Mesenchymal stem cell (in vitro differentiated cells and primary cell): Measurements from ENCODE around the gene CDC23.
A peak's percentile ranks its signal among the peaks of the same experiment; 100 is the strongest.

Experiments
- DNase-seq: peaks from one replicate; pipeline ENCODE4 v3.0.0-alpha.2; 2013
- H2AFZ ChIP-seq: one replicate; pipeline ENCODE4 v1.6.1; 2013; ENCODE audit warnings: low read depth, mild to moderate bottlenecking, control low read depth, inconsistent platforms, low read length, moderate library complexity
- H2AK5ac ChIP-seq: 2 replicates; pipeline ENCODE4 v1.6.1; 2013; ENCODE audit warnings: low read length, moderate library complexity, mild to moderate bottlenecking, inconsistent platforms; ENCODE audit not compliant: severe bottlenecking
- H2BK120ac ChIP-seq: one replicate; pipeline ENCODE4 v1.6.1; 2013; ENCODE audit warnings: low read depth, mild to moderate bottlenecking, inconsistent platforms, low read length, moderate library complexity
- H2BK12ac ChIP-seq, 2 experiments: one replicate each; pipeline ENCODE4 v1.6.1; 2013; ENCODE audit warnings: inconsistent platforms in 2 of 2, low read length in 2 of 2, mild to moderate bottlenecking in 2 of 2, moderate library complexity in 2 of 2, control low read depth in 1 of 2
- H2BK15ac ChIP-seq: one replicate; pipeline ENCODE4 v1.6.1; 2013; ENCODE audit warnings: mild to moderate bottlenecking, low read depth, inconsistent platforms; ENCODE audit not compliant: poor library complexity, severe bottlenecking
- H2BK5ac ChIP-seq: 2 replicates; pipeline ENCODE4 v1.6.1; 2013; ENCODE audit warnings: low read depth, mild to moderate bottlenecking, low read length, control low read depth, inconsistent platforms; ENCODE audit not compliant: poor library complexity, severe bottlenecking
- H3K14ac ChIP-seq, 2 experiments: one replicate each; pipeline ENCODE4 v1.6.1; 2013; ENCODE audit warnings: inconsistent platforms in 2 of 2, low read length in 2 of 2, control low read depth in 1 of 2, mild to moderate bottlenecking in 1 of 2, moderate library complexity in 1 of 2
- H3K18ac ChIP-seq, 2 experiments: one replicate each; pipeline ENCODE4 v1.6.1; 2013; ENCODE audit warnings: inconsistent platforms in 2 of 2, low read length in 2 of 2, control low read depth in 1 of 2, low read depth in 1 of 2, mild to moderate bottlenecking in 1 of 2
- H3K23ac ChIP-seq, 2 experiments: one replicate each; pipeline ENCODE4 v1.6.1; 2013; ENCODE audit warnings: inconsistent platforms in 2 of 2, low read length in 2 of 2, mild to moderate bottlenecking in 2 of 2, moderate library complexity in 2 of 2, control low read depth in 1 of 2
- H3K27ac ChIP-seq: 2 replicates; pipeline ENCODE4 v1.5.1; 2013; ENCODE audit warnings: mild to moderate bottlenecking, moderate library complexity, low read length, control low read depth, inconsistent platforms; ENCODE audit not compliant: poor library complexity, severe bottlenecking
- H3K27me3 ChIP-seq, 2 experiments: 2 replicates each; pipeline versions ENCODE4 v1.6.1 to v1.7.0; 2013; ENCODE audit warnings: low read length in 2 of 2, mild to moderate bottlenecking in 2 of 2, moderate library complexity in 2 of 2, control low read depth in 1 of 2, inconsistent platforms in 1 of 2; ENCODE audit not compliant: control insufficient read depth in 1 of 2, insufficient read depth in 1 of 2
- H3K36me3 ChIP-seq, 2 experiments: 2 replicates each; pipeline versions ENCODE4 v1.6.1 to v1.7.0; 2013; ENCODE audit warnings: low read length in 2 of 2, control low read depth in 1 of 2, inconsistent platforms in 1 of 2, low read depth in 1 of 2, mild to moderate bottlenecking in 1 of 2; ENCODE audit not compliant: insufficient read depth in 2 of 2, control insufficient read depth in 1 of 2
- H3K4ac ChIP-seq, 2 experiments: one replicate each; pipeline ENCODE4 v1.6.1; 2013; ENCODE audit warnings: inconsistent platforms in 2 of 2, low read length in 2 of 2, mild to moderate bottlenecking in 2 of 2, moderate library complexity in 2 of 2, control low read depth in 1 of 2, low read depth in 1 of 2
- H3K4me1 ChIP-seq: 2 replicates; pipeline ENCODE4 v1.6.1; 2013; ENCODE audit warnings: low read depth, low read length, control low read depth; ENCODE audit not compliant: control insufficient read depth, insufficient read depth
- H3K4me2 ChIP-seq: 2 replicates; pipeline ENCODE4 v1.6.1; 2013; ENCODE audit warnings: low read length, mild to moderate bottlenecking, inconsistent platforms; ENCODE audit not compliant: poor library complexity, severe bottlenecking
- H3K4me3 ChIP-seq, 2 experiments: 2 replicates each; pipeline versions ENCODE4 v1.5.1 to v1.7.0; 2013; ENCODE audit warnings: low read length in 2 of 2, mild to moderate bottlenecking in 2 of 2, control low read depth in 1 of 2, low read depth in 1 of 2; ENCODE audit not compliant: insufficient read depth in 1 of 2
- H3K79me1 ChIP-seq: replicated peaks from 2 replicates; pipeline ENCODE4 v1.6.1; 2013; ENCODE audit warnings: mild to moderate bottlenecking, control low read depth, low read length, inconsistent platforms; ENCODE audit not compliant: poor library complexity, severe bottlenecking
- H3K9ac ChIP-seq: 2 replicates; pipeline ENCODE4 v1.7.0; 2013; ENCODE audit warnings: mild to moderate bottlenecking, low read length, moderate library complexity
- H3K9me3 ChIP-seq: 2 replicates; pipeline ENCODE4 v1.7.0; 2013; ENCODE audit warnings: mild to moderate bottlenecking, low read length; ENCODE audit not compliant: control insufficient read depth
- H4K8ac ChIP-seq: one replicate; pipeline ENCODE4 v1.6.1; 2013; ENCODE audit warnings: inconsistent platforms, mild to moderate bottlenecking, low read length, moderate library complexity
- H4K91ac ChIP-seq: one replicate; pipeline ENCODE4 v1.6.1; 2013; ENCODE audit warnings: mild to moderate bottlenecking, low read length, inconsistent platforms
- WGBS: methylation state at CpG from one replicate; pipeline ENCODE4 v1.1.7; 2013; ENCODE audit warnings: mixed read lengths; 5-methylcytosine and 5-hydroxymethylcytosine counted together

CDC23 gene

GRCh38 chr5:138223532-138223931, 10.4 kb upstream of the CDC23 start:
- Histone ChIP-seq H3K27ac (no peak overlapping the region), H3K4me3 (no peak overlapping the region), H3K18ac (no peak overlapping the region), H3K4me2 (no peak overlapping the region), H3K4me1 (no peaks in the 10 kb centered on the region), H2AK5ac (no peak overlapping the region), H2BK5ac (no peak overlapping the region), H3K27me3 (peaks cover 0 to 19% of the 10 kb centered on the region in 2 experiments), H2AFZ (no peak overlapping the region), H3K79me1 (no peaks in the 10 kb centered on the region), H3K36me3 (no peaks in the 10 kb centered on the region), H3K4ac (no peak overlapping the region), H2BK12ac (no peak overlapping the region), H3K23ac (no peak overlapping the region), H3K9ac (no peak overlapping the region), H4K8ac (no peak overlapping the region), H4K91ac (no peak overlapping the region), H2BK120ac (no peak overlapping the region), H2BK15ac (no peak overlapping the region), H3K14ac (no peak overlapping the region), H3K9me3 (peaks cover 19% of the 10 kb centered on the region)
- WGBS, result 90% methylated on average over 1 of the region's 1 CpG
- no peak for DNase-seq

- H3K27me3 ChIP-seq, result peaks cover 0 to 7% of the 10 kb centered on the region in 2 experiments
- H3K4me1 ChIP-seq, result peaks cover 3% of the 10 kb centered on the region
These were observed 3.7 kb upstream of the CDC23 start for GRCh38 chr5:138216799-138217198.

GRCh38 chr5:138212828-138213160, 329 bp downstream of the CDC23 start:
- Histone ChIP-seq H3K27me3 (no peaks in the 10 kb centered on the region), H3K36me3 (peaks cover 9 to 12% of the 10 kb centered on the region in 2 experiments), H3K23ac (no peak overlapping the region), H3K79me1 (peaks cover 9% of the 10 kb centered on the region), H2BK12ac (no peak overlapping the region), H3K4ac (peak overlapping the region; percentile 15 to 96), H3K9me3 (no peaks in the 10 kb centered on the region), H3K18ac (peak overlapping the region; percentile 46 to 69), H3K9ac (peak overlapping the region; percentile 96), H2BK120ac (no peak overlapping the region), H4K8ac (peak overlapping the region; percentile 87), H3K27ac (peak overlapping the region; percentile 5), H2BK5ac (peak overlapping the region; percentile 22), H2AFZ (peak overlapping the region; percentile 95), H4K91ac (peak overlapping the region; percentile 4), H2AK5ac (no peak overlapping the region), H3K4me1 (peaks cover 3% of the 10 kb centered on the region), H3K4me3 (peak overlapping the region; percentile 82 to 99), H3K4me2 (peak overlapping the region; percentile 78), H2BK15ac (no peak overlapping the region), H3K14ac (peak overlapping the region in 1 of 2 experiments; percentile 44)
- DNase-seq, result no peak
- 0% methylated on average over 8 of the region's 8 CpGs for WGBS

More at GRCh38 chr5:138216799-138217198, 3.7 kb upstream of the CDC23 start:
- Histone ChIP-seq H3K23ac (no peak overlapping the region), H3K9ac (no peak overlapping the region), H3K79me1 (no peaks in the 10 kb centered on the region), H3K14ac (no peak overlapping the region), H2AK5ac (no peak overlapping the region), H3K4me3 (no peak overlapping the region), H3K4ac (no peak overlapping the region), H2BK5ac (no peak overlapping the region), H2AFZ (no peak overlapping the region), H3K36me3 (no peaks in the 10 kb centered on the region), H3K4me2 (no peak overlapping the region), H3K27ac (no peak overlapping the region), H2BK12ac (no peak overlapping the region), H3K18ac (no peak overlapping the region), H4K8ac (no peak overlapping the region), H2BK120ac (no peak overlapping the region), H3K9me3 (no peaks in the 10 kb centered on the region), H2BK15ac (no peak overlapping the region), H4K91ac (no peak overlapping the region)
- DNase-seq, result no peak
- WGBS, result 82% methylated on average over 2 of the region's 2 CpGs

GRCh38 chr5:138210985-138211384, 2.1 kb downstream of the CDC23 start:
- Histone ChIP-seq H3K4me2 (no peak overlapping the region), H3K4me1 (peaks cover 3% of the 10 kb centered on the region), H2BK5ac (no peak overlapping the region), H2BK15ac (no peak overlapping the region), H3K23ac (no peak overlapping the region), H3K79me1 (peaks cover 11% of the 10 kb centered on the region), H3K9me3 (no peaks in the 10 kb centered on the region), H2BK12ac (no peak overlapping the region), H3K27ac (no peak overlapping the region), H3K9ac (no peak overlapping the region), H4K8ac (no peak overlapping the region), H3K4ac (no peak overlapping the region), H3K36me3 (peaks cover 9 to 25% of the 10 kb centered on the region in 2 experiments), H3K27me3 (no peaks in the 10 kb centered on the region), H2AK5ac (no peak overlapping the region), H3K4me3 (no peak overlapping the region), H2BK120ac (no peak overlapping the region), H3K14ac (no peak overlapping the region), H3K18ac (no peak overlapping the region), H4K91ac (no peak overlapping the region), H2AFZ (no peak overlapping the region)
- DNase-seq, result no peak
- WGBS, result 95% methylated on average over 3 of the region's 3 CpGs
